Medulla oblongata (tissue), 1 donor: ENCODE data around the gene FCHO1.

Experiments
- DNase-seq: peaks from one replicate; pipeline ENCODE4 v3.0.0-alpha.2; 2015; ENCODE audit errors: extremely low spot score

FCHO1 gene, protein sequence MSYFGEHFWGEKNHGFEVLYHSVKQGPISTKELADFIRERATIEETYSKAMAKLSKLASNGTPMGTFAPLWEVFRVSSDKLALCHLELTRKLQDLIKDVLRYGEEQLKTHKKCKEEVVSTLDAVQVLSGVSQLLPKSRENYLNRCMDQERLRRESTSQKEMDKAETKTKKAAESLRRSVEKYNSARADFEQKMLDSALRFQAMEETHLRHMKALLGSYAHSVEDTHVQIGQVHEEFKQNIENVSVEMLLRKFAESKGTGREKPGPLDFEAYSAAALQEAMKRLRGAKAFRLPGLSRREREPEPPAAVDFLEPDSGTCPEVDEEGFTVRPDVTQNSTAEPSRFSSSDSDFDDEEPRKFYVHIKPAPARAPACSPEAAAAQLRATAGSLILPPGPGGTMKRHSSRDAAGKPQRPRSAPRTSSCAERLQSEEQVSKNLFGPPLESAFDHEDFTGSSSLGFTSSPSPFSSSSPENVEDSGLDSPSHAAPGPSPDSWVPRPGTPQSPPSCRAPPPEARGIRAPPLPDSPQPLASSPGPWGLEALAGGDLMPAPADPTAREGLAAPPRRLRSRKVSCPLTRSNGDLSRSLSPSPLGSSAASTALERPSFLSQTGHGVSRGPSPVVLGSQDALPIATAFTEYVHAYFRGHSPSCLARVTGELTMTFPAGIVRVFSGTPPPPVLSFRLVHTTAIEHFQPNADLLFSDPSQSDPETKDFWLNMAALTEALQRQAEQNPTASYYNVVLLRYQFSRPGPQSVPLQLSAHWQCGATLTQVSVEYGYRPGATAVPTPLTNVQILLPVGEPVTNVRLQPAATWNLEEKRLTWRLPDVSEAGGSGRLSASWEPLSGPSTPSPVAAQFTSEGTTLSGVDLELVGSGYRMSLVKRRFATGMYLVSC

GRCh38 chr19:17751103-17751911 lies at the start of gene FCHO1:
Gene FCHO1, plus strand, starts transcription at chr19:17751477. Its CDS starts 3,688 bp downstream, at chr19:17755165.
- DNase-seq = peak; percentile 69

- DNase-seq = peak; percentile 63
These were observed 47.3 kb upstream of the FCHO1 start for GRCh38 chr19:17703824-17704463.

- DNase-seq = peak; percentile 18
These were observed 44.5 kb upstream of the FCHO1 start for GRCh38 chr19:17706750-17707181.

DNA sequence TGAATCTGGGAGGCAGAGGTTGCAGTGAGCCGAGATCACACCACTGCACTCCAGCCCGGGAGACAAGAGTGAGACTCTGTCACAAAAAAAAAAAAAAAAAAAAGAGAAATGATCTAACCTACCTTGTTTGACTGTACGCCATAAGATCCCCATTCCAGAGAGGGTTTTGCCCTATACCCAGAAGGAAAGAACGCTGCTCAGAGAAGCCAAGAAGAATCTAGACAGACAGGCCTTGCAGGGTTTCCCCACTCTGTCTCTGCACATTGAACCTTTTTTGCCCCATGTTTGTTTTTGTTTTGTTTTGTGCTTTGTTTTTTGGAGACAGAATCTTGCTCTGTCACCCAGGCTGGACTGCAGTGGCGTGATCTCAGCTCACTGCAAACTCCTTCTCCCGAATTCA lies 39.4 kb upstream of the FCHO1 start:
- no peak for DNase-seq

- no peak for DNase-seq
These were observed 34.9 kb upstream of the FCHO1 start for GRCh38 chr19:17716309-17716929.

- DNase-seq = no peak
These were observed 32.7 kb upstream of the FCHO1 start for GRCh38 chr19:17718550-17718946.

DNA sequence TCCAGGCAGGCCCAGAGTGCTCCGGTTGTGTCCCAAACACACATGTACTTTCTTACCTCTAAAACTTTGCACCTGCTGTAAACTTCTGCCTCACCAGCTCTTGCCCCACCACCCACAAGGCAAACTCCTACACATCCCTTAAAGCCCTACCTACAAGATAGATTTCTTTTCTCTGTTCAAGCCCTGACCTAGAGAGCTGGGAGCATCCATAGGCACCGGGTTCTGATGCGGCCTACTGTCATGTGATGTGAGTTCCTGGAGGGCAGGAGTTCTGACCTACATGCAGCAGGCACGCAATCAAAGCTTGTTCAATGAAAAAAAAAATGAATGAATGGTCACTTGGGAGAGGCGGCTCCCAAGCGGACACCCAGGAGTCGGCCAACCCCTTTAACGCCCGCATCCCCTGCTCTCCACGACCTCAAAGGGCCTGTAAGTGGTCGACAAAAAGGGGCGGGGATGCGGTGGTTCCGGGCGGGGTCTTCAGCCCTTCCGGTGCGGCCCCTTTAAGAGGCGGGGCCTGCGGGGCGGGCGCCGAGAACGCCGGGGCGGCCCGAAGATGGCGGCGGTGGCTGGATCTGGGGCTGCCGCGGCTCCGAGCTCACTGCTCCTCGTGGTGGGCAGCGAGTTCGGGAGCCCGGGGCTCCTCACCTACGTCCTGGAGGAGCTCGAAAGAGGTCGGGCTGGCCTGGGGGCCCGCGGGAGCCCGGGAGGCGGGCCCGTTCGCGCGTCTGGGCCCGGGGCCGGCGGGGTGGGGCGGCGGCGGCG lies 32.1 kb upstream of the FCHO1 start, which contains the start of gene MAP1S:
Gene MAP1S (plus strand): TSS at position 534 of the 765 bp plus-strand sequence. CDS start 23 bp downstream, at position 557.
- DNase-seq = peak; percentile 42

- DNase-seq = no peak
These were observed 31.4 kb upstream of the FCHO1 start for GRCh38 chr19:17719730-17720400.

- no peak for DNase-seq
These were observed 30.8 kb upstream of the FCHO1 start for GRCh38 chr19:17720440-17720839.

DNA sequence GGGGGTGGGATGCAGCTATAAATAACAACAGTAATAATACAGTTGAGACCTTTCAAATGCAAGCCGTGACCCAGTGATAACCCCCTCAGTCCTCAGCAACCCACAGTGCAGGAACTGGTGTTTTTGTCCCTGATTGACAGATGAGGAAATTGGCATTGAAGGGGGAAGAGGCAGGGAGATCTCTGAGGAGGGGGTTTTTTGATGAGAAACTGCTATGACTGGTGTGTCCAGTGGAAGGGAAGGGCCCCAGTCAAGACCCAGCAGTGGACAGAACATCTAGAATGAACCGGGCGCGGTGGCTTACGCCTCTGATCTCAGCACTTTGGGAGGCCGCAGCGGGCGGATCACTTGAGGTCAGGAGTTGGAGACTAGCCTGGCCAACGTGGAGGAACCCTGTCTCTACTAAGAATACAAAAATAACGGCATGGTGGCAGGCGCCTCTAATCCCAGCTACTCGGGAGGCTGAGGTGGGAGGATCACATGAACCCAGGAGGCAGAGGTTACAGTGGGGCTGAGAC lies 30.1 kb upstream of the FCHO1 start:
- no peak for DNase-seq

GRCh38 chr19:17721821-17722220 lies 29.5 kb upstream of the FCHO1 start:
- DNase-seq = peak; percentile 51

DNA sequence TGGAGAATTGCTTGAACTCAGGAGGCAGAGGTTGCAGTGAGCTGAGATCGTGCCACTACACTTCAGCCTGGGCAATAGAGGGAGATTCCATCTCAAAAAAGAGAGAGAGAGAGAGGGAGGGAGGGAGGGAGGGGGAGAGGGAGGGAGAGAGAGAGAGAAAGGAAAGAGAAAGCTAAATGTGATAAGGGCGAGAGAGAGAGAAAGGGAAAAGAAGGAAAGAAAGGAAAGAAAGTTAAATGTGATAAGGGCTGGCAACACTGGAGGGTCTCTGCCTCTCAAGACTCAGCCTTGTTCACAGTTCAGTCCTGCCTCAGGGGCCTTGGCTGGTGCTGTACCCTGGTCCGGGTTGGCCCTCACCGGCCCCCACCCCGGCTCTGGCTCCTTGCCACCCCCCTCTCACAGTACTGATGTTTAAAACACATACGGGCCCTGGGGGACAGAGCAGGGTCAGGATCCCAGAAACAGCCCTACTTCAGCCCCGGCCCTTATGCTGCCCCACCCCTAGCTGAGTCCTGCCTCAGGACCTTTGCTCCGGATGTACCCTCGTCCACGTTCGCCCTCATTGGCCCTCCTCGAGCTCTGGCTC lies 28.5 kb upstream of the FCHO1 start:
- no peak for DNase-seq

DNA sequence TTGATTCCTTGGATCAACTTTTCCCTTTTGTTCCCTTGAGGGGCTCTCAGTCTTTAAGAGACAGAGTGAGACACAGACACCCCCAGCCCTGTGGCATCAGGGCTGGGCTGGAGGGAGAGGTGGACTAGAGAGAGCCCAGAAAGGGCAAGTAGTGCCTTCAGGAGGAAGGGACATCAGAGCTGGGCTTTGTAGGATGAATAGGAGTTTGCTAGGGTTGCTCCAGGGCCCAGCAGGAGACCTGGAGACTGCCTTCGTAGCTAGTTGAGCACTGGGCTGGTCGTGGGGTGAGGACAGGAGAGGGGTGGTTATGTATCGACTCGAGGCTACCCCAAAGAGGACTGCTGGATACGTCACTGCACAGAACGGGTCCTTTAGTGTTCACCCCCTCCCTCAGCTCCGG lies 26.6 kb upstream of the FCHO1 start:
- no peak for DNase-seq

DNA sequence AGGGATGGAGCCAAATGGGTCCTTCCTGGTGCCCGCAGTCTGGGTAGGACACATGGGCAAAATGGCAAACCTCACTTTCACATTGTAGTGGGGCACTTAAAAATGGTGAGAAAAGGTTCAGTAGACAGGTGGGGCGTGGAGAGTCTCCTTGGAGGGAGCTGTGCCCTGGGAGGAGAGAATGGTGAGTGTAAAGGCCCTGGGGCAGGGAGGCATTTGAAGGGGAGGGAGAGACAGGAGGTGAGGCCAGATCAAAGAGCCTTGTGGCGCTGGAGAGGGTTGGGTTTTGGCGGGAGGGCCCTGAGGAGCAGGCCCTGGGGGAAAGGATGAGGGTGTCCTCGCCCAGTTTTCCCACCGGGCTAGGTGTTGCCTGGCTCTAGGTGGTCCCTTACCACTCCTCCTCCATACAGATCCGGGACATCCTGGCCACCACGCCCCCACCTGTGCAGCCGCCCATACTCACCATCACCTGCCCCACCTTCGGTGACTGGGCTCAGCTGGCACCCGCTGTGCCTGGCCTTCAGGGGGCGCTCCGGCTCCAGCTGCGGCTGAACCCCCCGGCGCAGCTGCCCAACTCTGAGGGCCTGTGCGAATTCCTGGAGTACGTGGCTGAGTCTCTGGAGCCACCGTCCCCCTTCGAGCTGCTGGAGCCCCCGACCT lies 25.7 kb upstream of the FCHO1 start:
- DNase-seq = no peak

DNA sequence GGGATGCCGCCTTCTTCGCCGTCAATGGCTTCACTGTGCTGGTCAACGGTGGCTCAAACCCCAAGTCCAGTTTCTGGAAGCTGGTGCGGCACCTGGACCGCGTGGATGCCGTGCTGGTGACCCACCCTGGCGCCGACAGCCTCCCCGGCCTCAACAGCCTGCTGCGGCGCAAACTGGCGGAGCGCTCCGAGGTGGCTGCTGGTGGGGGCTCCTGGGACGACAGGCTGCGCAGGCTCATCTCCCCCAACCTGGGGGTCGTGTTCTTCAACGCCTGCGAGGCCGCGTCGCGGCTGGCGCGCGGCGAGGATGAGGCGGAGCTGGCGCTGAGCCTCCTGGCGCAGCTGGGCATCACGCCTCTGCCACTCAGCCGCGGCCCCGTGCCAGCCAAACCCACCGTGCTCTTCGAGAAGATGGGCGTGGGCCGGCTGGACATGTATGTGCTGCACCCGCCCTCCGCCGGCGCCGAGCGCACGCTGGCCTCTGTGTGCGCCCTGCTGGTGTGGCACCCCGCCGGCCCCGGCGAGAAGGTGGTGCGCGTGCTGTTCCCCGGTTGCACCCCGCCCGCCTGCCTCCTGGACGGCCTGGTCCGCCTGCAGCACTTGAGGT lies 25.0 kb upstream of the FCHO1 start:
- DNase-seq = no peak

GRCh38 chr19:17726964-17727773 lies 24.1 kb upstream of the FCHO1 start:
- DNase-seq = no peak

GRCh38 chr19:17727843-17728242 lies 23.4 kb upstream of the FCHO1 start:
- DNase-seq = no peak
